ENCODE results near the gene TXNRD1. TPM values are rescaled to one million over a fixed set of nuclear protein-coding genes. Genes with fewer than 3 reads are reported as not detected.
"Not testable (repeated sequence)": the region's sequence is repeated elsewhere in the genome, so short reads cannot be mapped to it uniquely, and the experiment has no call there.

TXNRD1 gene
- total and polyA plus RNA-seq, 9 donors = 45.0 to 157 (median 77.4) TPM

DNA sequence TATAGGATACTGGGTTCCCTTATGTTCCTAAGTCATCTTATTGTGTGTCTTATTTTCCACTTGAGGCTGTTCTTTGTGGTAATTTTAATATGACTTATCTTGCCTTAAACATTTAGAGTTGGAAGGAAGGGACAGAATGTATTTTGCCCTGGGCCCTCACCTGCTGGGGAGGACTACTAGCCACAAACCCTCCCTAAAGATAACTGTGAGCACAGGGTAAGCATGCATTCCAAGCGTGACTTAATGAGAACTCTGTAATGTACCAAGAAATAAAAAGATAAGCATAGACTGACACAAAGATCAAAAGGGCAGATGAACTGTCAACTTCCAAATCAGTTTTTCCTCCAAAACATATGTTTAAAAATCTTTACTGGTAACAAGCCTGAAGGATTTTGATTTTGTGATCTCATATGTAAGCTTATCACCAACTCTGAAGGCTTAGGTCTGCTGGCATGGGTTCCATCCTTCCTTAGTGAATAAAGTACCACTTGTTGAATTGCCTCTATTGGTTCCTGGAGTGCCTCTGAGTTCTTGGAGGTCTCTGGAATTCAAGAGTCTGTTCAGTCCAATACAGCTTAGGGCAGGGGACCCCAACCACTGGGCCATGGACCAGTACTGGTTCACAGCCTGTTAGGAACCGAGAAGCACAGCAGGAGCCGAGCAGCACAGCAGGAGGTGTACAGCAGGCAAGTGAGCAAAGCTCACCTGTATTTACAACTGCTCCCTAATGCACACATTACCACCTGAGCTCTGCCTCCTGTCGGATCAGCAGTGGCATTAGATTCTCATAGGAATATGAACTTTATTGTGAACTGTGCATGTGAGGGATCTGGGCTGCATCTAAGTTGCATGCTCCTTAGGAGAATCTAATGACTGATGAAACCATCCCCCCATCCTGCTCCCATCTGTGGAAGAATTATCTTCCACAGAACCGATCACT, 47.8 kb upstream of the TXNRD1 start:
- Histone ChIP-seq H3K4me1 (ENCODE audit: insufficient read depth) (no peaks in the 10 kb centered on the region), H3K36me3 (no peaks in the 10 kb centered on the region), H3K27me3 (no peaks in the 10 kb centered on the region), H3K9me3 (no peaks in the 10 kb centered on the region), H3K4me3 (no peak overlapping the region), H3K27ac (no peak overlapping the region)
- 85 to 87% (median 86%) methylated on average over 5 of the region's 5 CpGs for WGBS, 3 donors
- no peak for DNase-seq
- no peak for TF ChIP-seq EP300 (IDR thresholded peaks at IDR 0.05)
- TF ChIP-seq, protein P1, sequence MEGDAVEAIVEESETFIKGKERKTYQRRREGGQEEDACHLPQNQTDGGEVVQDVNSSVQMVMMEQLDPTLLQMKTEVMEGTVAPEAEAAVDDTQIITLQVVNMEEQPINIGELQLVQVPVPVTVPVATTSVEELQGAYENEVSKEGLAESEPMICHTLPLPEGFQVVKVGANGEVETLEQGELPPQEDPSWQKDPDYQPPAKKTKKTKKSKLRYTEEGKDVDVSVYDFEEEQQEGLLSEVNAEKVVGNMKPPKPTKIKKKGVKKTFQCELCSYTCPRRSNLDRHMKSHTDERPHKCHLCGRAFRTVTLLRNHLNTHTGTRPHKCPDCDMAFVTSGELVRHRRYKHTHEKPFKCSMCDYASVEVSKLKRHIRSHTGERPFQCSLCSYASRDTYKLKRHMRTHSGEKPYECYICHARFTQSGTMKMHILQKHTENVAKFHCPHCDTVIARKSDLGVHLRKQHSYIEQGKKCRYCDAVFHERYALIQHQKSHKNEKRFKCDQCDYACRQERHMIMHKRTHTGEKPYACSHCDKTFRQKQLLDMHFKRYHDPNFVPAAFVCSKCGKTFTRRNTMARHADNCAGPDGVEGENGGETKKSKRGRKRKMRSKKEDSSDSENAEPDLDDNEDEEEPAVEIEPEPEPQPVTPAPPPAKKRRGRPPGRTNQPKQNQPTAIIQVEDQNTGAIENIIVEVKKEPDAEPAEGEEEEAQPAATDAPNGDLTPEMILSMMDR (IDR thresholded peaks at IDR 0.05) = no peak
- no peak for TF ChIP-seq POLR2A (IDR thresholded peaks at IDR 0.05)
- intact Hi-C loops (cut with DNase I) = no loop called here

DNA sequence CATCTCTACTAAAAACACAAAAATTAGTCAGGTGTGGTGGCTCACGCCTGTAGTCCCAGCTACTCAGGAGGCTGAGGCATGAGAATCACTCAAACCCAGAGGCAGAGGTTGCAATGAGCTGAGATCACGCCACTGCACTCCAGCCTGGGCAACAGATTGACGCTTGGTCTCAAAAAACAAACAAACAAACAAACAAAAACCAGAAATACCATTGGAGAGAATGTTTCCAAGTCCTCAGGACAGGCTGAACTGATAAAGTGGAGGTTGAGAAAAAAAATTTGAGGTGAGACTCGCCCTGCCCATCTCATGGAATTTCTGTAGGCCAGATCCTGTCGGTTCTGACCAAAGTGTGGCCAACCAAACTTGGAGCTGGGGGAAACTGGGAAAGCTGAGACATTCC, 47.0 kb upstream of the TXNRD1 start:
- no peak overlapping the region for H3K4me3 ChIP-seq
- TF ChIP-seq EP300 (IDR thresholded peaks at IDR 0.05) = no peak
- no peak for TF ChIP-seq POLR2A (IDR thresholded peaks at IDR 0.05)
- TF ChIP-seq, protein P1 (IDR thresholded peaks at IDR 0.05) = no peak

DNA sequence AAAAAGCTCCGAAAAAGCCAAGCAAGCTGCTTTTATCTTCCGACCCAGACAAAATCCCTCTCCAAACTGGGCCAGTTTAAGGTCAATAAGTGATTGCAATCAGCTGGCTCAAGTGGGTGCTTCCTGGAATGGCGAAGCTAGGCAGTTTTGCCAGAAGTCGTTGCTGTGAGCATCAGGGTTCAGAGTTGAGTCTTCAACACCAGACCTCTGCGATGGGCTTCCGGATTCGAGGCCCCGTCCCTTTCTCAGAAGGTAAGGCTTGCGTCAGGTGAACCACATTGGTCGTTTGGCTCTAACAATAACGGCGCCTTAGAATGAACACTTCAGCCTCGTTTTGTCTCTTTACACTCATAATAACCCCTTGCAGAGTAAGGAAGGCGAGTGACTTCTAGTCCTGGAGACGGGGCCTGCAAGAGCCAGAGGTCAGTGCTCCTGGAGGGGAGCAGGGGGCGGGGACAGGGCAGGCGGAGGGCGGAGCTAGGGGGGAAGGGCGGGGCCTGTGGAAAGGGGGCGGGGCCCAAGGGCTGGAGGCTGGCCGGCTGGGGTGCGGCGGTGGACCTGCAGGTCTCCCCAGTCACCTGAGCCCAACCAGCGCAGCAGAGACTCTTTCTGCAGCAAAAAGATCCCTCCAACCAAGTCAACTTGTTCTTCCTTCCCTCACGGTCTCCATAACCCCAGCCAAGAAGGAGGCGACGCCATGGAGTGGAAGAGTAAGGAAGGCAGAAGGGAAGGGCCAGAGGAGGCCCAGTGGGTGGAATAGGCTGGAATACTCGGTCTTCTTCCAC, 43.6 kb upstream of the TXNRD1 start:
- Histone ChIP-seq H3K36me3 (no peaks in the 10 kb centered on the region), H3K27ac (no peak overlapping the region), H3K4me3 (no peak overlapping the region), H3K4me1 (ENCODE audit: insufficient read depth) (no peaks in the 10 kb centered on the region), H3K9me3 (no peaks in the 10 kb centered on the region), H3K27me3 (no peaks in the 10 kb centered on the region)
- DNase-seq = no peak
- intact Hi-C loops (cut with DNase I) = no loop called here
- 80 to 88% (median 84%) methylated on average over 28 of the region's 28 CpGs for WGBS, 3 donors
- TF ChIP-seq EP300 (IDR thresholded peaks at IDR 0.05) (no peak), POLR2A (IDR thresholded peaks at IDR 0.05) (no peak)
- TF ChIP-seq, protein P1 (IDR thresholded peaks at IDR 0.05) = no peak

More for the DNA sequence above, 47.0 kb upstream of the TXNRD1 start:
- no peaks in the 10 kb centered on the region for H3K27me3 ChIP-seq
- DNase-seq = no peak
- intact Hi-C loops (cut with DNase I) = no loop called here
- no peaks in the 10 kb centered on the region for H3K36me3 ChIP-seq
- no peaks in the 10 kb centered on the region for H3K9me3 ChIP-seq
- no peak overlapping the region for H3K27ac ChIP-seq
- H3K4me1 ChIP-seq (ENCODE audit: insufficient read depth) = no peaks in the 10 kb centered on the region
- 90 to 95% (median 93%) methylated on average over 5 of the region's 5 CpGs for WGBS, 3 donors

- no peak overlapping the region for H3K27ac ChIP-seq
- no peaks in the 10 kb centered on the region for H3K9me3 ChIP-seq
- WGBS, 3 donors = 91 to 97% (median 92%) methylated on average over 6 of the region's 6 CpGs
- intact Hi-C loops (cut with DNase I) = no loop called here
- no peaks in the 10 kb centered on the region for H3K36me3 ChIP-seq
- H3K27me3 ChIP-seq = no peaks in the 10 kb centered on the region
- H3K4me1 ChIP-seq (ENCODE audit: insufficient read depth) = peaks cover 1% of the 10 kb centered on the region
- no peak for TF ChIP-seq EP300 (IDR thresholded peaks at IDR 0.05)
- no peak for TF ChIP-seq POLR2A (IDR thresholded peaks at IDR 0.05)
- TF ChIP-seq, protein P1 (IDR thresholded peaks at IDR 0.05) = no peak
- H3K4me3 ChIP-seq = no peak overlapping the region
- DNase-seq = no peak
Observed at GRCh38 chr12:104172570-104172947, 43.0 kb upstream of the TXNRD1 start.

GRCh38 chr12:104173804-104174203, 41.8 kb upstream of the TXNRD1 start:
- intact Hi-C loops (cut with DNase I); H3K27me3 ChIP-seq; H3K9me3 ChIP-seq; H3K36me3 ChIP-seq; H3K4me1 ChIP-seq (ENCODE audit: insufficient read depth); H3K4me3 ChIP-seq; H3K27ac ChIP-seq; DNase-seq: not testable (repeated sequence)
- WGBS, 3 donors = 91 to 93% (median 92%) methylated on average over 5 of the region's 5 CpGs

Data from ovary (tissue), 9 donors.